Cerebellar nuclear complex (tissue), 1 donor: ENCODE data around the gene SEC16A.

ENCODE experiments used
- DNase-seq, 2 experiments: peaks; one replicate each; lab custom pipeline; 2025; lab: John Stamatoyannopoulos, UW

SEC16A gene, protein sequence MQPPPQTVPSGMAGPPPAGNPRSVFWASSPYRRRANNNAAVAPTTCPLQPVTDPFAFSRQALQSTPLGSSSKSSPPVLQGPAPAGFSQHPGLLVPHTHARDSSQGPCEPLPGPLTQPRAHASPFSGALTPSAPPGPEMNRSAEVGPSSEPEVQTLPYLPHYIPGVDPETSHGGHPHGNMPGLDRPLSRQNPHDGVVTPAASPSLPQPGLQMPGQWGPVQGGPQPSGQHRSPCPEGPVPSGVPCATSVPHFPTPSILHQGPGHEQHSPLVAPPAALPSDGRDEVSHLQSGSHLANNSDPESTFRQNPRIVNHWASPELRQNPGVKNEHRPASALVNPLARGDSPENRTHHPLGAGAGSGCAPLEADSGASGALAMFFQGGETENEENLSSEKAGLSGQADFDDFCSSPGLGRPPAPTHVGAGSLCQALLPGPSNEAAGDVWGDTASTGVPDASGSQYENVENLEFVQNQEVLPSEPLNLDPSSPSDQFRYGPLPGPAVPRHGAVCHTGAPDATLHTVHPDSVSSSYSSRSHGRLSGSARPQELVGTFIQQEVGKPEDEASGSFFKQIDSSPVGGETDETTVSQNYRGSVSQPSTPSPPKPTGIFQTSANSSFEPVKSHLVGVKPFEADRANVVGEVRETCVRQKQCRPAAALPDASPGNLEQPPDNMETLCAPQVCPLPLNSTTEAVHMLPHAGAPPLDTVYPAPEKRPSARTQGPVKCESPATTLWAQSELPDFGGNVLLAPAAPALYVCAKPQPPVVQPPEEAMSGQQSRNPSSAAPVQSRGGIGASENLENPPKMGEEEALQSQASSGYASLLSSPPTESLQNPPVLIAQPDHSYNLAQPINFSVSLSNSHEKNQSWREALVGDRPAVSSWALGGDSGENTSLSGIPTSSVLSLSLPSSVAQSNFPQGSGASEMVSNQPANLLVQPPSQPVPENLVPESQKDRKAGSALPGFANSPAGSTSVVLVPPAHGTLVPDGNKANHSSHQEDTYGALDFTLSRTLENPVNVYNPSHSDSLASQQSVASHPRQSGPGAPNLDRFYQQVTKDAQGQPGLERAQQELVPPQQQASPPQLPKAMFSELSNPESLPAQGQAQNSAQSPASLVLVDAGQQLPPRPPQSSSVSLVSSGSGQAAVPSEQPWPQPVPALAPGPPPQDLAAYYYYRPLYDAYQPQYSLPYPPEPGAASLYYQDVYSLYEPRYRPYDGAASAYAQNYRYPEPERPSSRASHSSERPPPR (N-terminal part only)

GRCh38 chr9:136482793-136483588 is at the start of gene SEC16A:
TSS of gene SEC16A (minus strand) at chr9:136483040. CDS start at chr9:136477615, 5,425 bp downstream.
- DNase-seq = peak; percentile 83 to 99

GRCh38 chr9:136531904-136532798 is 49.3 kb upstream of the SEC16A start:
- DNase-seq = no peak

- no peak for DNase-seq
Observed at GRCh38 chr9:136531186-136531903, 48.5 kb upstream of the SEC16A start.

DNA sequence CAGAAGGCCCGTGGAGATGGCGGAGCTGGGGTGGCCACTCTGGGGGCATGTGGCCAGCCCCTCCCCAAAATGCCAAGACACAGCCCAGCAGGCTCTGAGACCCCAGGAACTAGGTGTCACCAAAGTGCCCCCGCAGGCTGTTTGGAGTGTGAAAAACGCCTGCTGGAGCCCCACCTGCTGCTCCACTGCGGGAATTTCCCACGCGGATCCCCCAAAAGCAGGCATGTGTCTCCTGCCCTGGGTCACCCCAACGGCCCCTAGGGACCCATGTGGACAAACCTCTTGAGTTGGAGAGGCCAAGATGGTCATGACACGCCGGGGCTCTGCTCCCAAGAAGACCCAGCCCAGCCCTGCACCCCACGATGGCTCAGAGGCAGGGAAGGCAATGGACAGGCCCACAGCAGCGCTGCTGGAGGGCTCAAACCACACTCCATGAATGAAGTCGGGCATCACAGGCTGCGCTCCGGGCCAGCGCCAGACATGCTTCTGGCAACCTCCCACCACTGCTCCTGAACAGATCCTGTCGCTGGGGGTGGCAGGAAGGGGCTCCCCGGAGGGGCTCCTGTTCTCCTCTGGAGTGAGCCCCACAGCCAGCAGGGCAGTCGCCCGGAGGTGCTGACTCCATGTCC is 47.7 kb upstream of the SEC16A start:
- DNase-seq = no peak

DNA sequence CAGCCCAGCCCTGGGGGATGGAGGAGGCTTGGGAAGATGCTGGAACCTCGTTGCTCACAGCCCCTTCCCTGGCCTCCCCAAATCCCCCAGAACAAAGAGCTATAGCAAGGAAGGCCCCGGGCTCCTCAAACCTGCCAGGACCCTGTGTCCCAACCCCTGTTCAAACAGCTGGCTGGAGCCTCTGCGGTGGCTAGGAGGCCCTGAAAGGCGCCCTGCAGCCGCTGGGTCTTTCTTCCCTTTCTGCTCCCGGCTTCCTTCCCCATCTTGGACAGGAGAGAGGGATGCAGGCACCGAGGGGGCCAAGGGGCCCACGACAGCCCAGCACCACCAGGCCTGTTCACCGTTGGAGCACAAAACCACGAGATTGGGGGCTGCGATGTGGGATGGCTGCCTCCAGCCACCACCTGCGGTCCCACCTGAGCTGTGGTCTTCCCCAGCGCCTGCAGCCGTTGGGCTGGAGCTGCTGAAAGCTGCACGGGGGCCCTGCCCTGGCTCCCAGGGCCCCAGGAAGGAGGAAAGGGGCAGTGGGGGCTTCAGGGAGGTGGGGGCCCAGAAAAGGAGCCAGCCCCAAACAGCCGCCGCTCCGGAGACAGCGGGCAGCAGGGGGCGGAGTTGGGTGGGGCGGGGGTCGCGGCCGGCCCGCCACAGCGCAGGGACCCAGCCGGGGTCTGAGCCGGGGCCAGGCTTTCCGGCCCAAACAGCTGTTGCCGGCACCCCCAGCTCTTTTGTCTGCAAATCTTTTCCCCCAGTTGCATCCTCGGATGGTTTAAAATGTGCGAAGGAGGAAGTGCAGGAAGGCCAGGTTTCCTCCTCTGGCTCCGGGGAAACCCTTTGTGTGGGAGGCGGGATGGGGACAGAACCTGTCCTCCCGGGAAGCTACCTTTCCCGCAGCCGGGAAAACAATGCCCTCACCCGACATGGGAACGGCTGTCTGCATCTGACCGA is 46.9 kb upstream of the SEC16A start:
- DNase-seq = no peak

DNA sequence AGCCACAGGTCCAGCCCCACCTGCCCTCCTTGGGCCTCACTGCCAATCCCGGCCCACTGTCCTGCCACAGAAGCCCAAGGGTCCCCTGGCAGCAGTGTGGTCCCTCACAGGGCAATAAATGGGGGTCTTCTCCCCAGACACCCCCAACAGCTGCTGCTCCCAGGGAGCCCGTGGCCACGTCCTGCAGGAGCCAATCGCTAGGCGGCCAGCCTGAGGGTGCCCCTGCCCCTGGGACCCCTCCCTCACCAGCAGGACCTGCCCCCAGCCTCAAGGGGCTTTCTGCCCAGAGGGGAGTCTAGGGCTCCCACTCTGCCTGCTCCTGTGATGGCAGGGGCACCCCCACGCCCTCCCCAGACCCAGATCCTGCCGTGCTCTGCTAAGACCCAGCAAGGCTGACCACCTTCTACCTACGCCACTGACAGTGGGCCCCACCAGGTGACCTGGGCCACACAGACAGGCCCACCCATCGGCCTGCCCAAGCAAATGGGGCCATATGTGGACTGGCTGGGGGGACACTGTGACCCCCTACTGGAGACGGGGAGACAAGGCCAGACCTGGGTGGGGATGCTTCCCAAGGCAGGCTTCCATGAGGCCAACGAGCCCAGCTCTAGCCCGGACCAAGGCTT is 46.0 kb upstream of the SEC16A start:
- DNase-seq = no peak

- no peak for DNase-seq
Observed at GRCh38 chr9:136527721-136528710, 45.2 kb upstream of the SEC16A start.

DNA sequence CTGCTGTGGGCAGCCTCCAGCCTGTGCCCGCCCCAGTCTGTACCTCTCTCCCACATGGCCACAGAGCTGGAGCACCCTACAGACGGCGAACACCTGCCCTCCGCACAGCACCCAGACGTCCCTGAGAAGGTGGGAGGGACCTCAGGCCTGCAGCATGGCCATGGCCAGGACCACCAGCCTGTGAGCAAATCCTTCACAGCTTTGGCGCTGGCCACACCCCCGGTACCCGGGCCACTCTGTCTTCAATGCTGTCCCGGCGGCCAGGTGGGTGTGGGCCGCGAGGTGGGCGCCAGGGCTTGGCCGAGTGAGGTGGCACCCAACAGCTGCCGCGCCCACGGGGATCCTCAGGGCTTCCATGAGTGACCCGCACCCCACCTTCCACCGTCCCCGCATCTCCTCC is 44.3 kb upstream of the SEC16A start:
- no peak for DNase-seq

GRCh38 chr9:136526625-136527066 is 43.8 kb upstream of the SEC16A start:
- DNase-seq = no peak

- DNase-seq = no peak
Observed at GRCh38 chr9:136525841-136526499, 43.1 kb upstream of the SEC16A start.

GRCh38 chr9:136525207-136525606 is 42.4 kb upstream of the SEC16A start:
- DNase-seq = no peak

- DNase-seq = no peak
Observed at GRCh38 chr9:136522314-136523237, 39.7 kb upstream of the SEC16A start.

GRCh38 chr9:136521537-136521936 is 38.7 kb upstream of the SEC16A start:
- DNase-seq = no peak

DNA sequence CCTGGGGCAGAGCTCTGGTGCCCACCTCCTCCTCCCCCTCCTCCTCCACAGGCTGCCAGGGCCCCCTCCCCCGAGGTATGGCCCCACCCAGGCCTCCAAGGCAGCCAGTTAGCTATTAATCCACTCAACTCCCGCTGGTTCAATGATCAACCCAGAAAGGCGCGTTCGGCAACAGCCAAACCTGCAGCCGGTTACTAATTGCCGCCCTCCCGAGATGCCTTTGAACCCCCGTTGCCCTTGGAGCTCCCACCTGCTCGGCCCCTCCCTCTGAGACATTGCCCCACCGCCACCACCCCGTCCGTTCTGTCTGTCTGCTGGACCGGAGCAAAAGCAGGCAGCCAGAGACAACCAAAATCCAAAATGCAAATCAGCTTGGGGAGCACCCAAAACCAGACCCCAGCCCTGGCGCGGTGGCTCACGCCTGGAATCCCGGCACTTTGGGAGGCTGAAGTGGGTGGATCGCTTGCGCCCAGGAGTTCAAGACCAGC is 37.3 kb upstream of the SEC16A start:
- DNase-seq = no peak
